NB4 (cell line): Measurements from ENCODE around the gene OR5T3.

Source experiments
- DNase-seq: peaks from one replicate; pipeline ENCODE4 v3.0.0; 2010; ENCODE audit warnings: low read depth
- H3K4me3 ChIP-seq: one replicate; pipeline ENCODE4 v1.5.1; 2011; ENCODE audit warnings: mild to moderate bottlenecking, low read depth, low read length, moderate library complexity
- MYC ChIP-seq: IDR thresholded peaks from 2 replicates; pipeline ENCODE4 v1.6.1; 2011; ENCODE audit warnings: low read depth, low read length
- POLR2A ChIP-seq: IDR thresholded peaks from 2 replicates; pipeline ENCODE4 v1.6.1; 2011; ENCODE audit warnings: mild to moderate bottlenecking; ENCODE audit not compliant: insufficient read length; ENCODE audit errors: extremely low read depth
- TF ChIP-seq, protein P1 (sequence below): IDR thresholded peaks from 2 replicates; pipeline ENCODE4 v1.6.1; 2011; ENCODE audit warnings: low read depth, low read length
- TF ChIP-seq, protein P2 (sequence below): IDR thresholded peaks from one replicate; pipeline ENCODE4 v1.5.1; 2012; ENCODE audit warnings: low read depth, low read length

The OR5T3 gene

DNA sequence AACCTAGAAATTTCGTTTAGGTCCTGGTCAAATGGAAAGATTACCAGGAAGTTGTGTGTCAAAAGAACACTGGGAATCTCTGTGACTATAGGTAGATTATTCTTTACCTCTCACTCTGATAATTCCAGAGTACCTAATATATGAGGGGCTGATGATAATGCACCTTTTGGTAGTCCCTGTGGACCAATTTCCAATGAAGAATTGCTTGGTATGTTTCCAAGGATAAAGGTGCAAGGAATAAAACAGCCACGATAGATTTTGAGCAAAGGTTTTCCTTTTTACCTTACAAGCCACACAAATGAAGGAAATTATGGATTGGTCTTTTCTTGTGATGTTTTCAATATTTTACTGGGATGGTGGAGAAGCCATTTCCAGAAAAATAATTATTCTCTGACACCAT is 40.1 kb downstream of the OR5T3 start, which contains the start of gene OR8H1:
Gene OR8H1, minus strand, starts transcription at position 101 of the 400 bp plus-strand sequence. CDS start 1,192 bp downstream, outside the sequence.
- DNase-seq, result no peak
- TF ChIP-seq POLR2A (no peak), MYC (no peak)
- TF ChIP-seq, protein P1, sequence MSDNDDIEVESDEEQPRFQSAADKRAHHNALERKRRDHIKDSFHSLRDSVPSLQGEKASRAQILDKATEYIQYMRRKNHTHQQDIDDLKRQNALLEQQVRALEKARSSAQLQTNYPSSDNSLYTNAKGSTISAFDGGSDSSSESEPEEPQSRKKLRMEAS, result no peak
- TF ChIP-seq, protein P2, sequence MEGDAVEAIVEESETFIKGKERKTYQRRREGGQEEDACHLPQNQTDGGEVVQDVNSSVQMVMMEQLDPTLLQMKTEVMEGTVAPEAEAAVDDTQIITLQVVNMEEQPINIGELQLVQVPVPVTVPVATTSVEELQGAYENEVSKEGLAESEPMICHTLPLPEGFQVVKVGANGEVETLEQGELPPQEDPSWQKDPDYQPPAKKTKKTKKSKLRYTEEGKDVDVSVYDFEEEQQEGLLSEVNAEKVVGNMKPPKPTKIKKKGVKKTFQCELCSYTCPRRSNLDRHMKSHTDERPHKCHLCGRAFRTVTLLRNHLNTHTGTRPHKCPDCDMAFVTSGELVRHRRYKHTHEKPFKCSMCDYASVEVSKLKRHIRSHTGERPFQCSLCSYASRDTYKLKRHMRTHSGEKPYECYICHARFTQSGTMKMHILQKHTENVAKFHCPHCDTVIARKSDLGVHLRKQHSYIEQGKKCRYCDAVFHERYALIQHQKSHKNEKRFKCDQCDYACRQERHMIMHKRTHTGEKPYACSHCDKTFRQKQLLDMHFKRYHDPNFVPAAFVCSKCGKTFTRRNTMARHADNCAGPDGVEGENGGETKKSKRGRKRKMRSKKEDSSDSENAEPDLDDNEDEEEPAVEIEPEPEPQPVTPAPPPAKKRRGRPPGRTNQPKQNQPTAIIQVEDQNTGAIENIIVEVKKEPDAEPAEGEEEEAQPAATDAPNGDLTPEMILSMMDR, result no peak
- no peak within 1 kb of the TSS for H3K4me3 ChIP-seq

DNA sequence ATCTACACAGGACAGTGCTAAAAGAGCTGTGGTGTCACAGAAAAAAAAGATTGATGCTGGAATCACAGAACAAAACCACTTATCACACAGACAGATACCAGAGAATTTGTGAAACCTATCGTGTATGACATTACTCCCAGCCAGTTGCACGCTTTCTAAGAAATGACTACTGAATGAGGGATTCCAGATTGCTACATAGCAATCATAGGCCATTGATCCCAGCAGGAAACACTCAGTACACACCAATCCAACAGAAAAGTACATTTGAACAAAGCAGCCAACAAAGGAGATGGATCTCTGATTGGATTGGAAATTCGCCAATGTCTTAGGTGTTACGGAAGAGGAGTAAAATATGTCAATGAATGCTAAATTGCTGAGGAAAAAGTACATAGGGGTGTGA is 44.8 kb downstream of the OR5T3 start:
- DNase-seq, result no peak
- H3K4me3 ChIP-seq, result no peak overlapping the region
- TF ChIP-seq, protein P2, result no peak
- no peak for TF ChIP-seq POLR2A
- no peak for TF ChIP-seq MYC
- TF ChIP-seq, protein P1, result no peak
